T-helper 1 cell treated with Interleukin-12 subunit alpha and Interleukin-12 subunit beta and Interleukin-4 antibody, amounts not matched to agents 30 μg/mL and 1 μg/mL, for 36 hours (primary cell): Measurements from ENCODE around the gene FNTB.

ENCODE experiments used
- H3K27ac Mint-ChIP-seq: one replicate; pipeline ENCODE4 v1.8.0; 2021; ENCODE audit warnings: mild to moderate bottlenecking, mixed read lengths
- H3K27me3 Mint-ChIP-seq: one replicate; pipeline ENCODE4 v1.8.0; 2021; ENCODE audit warnings: low read depth, mixed read lengths
- H3K36me3 Mint-ChIP-seq: one replicate; pipeline ENCODE4 v1.8.0; 2021; ENCODE audit warnings: low read depth, mixed read lengths
- H3K4me1 Mint-ChIP-seq: one replicate; pipeline ENCODE4 v1.8.0; 2021; ENCODE audit warnings: low read depth, mixed read lengths
- H3K4me3 Mint-ChIP-seq: one replicate; pipeline ENCODE4 v1.8.0; 2021; ENCODE audit warnings: mild to moderate bottlenecking, moderate library complexity, mixed read lengths
- H3K9me3 Mint-ChIP-seq: one replicate; pipeline ENCODE4 v1.8.0; 2021; ENCODE audit warnings: mixed read lengths

Gene FNTB

DNA sequence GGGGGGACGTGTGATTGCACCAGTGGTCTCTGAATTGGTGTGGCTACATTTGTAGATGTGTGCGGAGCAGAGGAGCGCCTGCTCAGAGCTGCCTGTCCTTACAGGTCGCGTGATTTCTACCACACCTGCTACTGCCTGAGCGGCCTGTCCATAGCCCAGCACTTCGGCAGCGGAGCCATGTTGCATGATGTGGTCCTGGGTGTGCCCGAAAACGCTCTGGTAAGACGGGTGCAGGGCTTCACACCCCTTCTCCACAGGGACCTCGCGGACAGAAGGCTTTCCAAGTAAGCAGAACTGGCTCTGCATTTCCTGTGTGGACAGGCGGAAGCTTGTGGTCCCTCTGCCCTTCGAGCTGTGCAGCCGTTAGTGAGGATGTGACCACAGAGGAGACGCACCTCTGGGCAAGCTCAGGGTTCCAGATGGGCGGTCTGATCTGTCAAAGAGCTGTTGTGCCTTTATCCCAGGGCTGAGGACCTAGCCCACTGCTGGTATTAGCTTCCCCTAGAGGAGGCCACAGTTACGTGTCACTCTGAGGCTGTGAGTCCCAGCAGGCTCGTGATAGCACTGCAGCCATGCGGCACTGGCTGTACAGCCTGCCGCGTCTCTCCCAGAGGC lies 67.9 kb downstream of the FNTB start:
- peaks cover 25% of the 10 kb centered on the region for H3K36me3 Mint-ChIP-seq
- H3K4me1 Mint-ChIP-seq, result peaks cover 6% of the 10 kb centered on the region
- no peak overlapping the region for H3K27ac Mint-ChIP-seq
- H3K9me3 Mint-ChIP-seq, result no peaks in the 10 kb centered on the region
- H3K4me3 Mint-ChIP-seq, result no peak overlapping the region
- H3K27me3 Mint-ChIP-seq, result no peaks in the 10 kb centered on the region

DNA sequence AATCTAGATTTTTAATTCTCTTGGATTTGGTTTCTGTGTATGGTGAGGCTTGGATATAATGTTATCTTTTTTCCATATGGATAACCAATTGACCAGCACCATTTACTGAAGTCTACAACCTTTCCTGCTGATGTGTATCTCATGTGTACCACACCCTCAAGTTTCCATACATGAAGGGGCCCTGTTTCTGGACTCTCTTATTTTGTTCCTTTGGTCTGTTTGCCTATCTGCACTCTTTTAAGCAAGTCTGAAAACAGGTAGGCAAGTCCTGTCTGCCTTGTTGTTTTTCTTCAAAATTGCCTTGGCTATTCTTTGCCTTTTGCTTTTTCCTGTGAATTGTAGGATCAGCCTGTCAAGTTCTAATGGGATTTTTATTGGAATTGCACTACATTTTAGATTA lies 71.0 kb downstream of the FNTB start:
- Mint-ChIP-seq H3K4me3 (no peak overlapping the region), H3K27ac (no peak overlapping the region), H3K4me1 (peaks cover 6% of the 10 kb centered on the region), H3K9me3 (no peaks in the 10 kb centered on the region), H3K36me3 (peaks cover 39% of the 10 kb centered on the region), H3K27me3 (no peaks in the 10 kb centered on the region)

DNA sequence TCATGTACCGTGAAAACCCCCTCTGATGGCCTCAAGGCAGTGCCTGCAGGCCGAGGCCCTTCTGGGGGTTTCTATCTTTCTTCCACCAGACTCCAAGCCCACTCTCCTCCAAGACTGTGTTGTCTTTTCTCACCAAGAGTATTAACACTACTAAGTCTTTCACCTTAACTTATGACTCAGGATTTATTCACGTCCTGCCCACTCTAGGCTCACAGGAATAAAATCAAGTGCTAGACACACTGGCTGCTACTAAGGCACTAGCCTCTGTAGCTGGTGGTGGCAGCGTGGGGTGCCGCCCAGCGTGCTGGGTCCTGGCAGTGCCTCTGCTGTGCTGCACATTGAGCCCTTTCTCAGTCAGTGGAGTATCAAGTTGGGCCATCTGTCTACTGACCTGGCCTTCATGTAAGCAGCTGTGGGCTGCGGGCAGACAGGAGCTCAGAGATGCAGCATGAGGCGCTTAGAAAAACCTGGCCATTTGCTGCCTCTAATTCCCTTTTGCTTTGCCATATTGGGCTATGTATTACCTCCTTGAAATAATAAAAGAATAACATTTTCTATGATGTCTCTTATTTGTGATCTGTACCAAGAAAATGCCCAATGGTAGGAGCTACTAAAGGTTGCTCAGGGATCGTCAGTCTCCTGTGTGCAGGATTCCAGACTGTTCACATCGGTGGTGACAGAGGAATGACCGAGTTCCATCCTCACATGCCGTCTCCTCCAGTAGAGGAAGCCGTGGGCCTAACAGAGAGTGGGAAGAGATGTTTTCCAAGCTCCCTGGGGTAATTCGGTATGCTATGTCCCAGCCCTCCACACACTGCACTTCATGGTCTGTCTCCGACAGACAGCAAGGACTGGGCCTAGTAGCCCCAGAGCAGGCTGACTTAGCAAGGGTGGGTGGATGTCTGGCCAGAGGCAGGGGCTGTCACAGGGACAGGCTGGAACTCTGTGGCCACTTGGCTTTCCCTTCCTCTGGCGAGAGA lies 75.7 kb downstream of the FNTB start:
- no peak overlapping the region for H3K4me3 Mint-ChIP-seq
- H3K27ac Mint-ChIP-seq, result no peak overlapping the region
- no peaks in the 10 kb centered on the region for H3K27me3 Mint-ChIP-seq
- H3K9me3 Mint-ChIP-seq, result no peaks in the 10 kb centered on the region
- H3K36me3 Mint-ChIP-seq, result peaks cover 56% of the 10 kb centered on the region
- peaks cover 4% of the 10 kb centered on the region for H3K4me1 Mint-ChIP-seq

DNA sequence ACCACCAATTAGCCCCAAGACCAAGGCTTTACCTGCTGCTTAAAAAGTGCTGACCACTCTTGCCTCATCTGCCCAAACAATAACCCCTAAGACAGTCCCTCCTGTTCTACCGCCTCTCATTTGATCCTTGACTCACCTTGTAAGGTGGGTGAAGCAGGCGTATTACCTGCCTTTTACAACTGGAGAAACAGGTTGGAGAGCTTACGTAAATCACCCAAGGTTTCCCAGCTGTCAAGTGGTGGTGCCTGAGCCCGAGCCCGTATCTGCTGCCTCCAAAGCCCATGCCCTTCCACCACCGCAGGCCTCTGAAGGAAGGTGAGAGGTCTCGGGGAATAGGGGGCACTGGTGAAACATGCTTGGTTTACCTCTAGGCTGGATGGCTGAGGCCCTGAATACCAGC lies 79.0 kb downstream of the FNTB start:
- no peaks in the 10 kb centered on the region for H3K9me3 Mint-ChIP-seq
- H3K36me3 Mint-ChIP-seq, result peaks cover 50% of the 10 kb centered on the region
- no peaks in the 10 kb centered on the region for H3K4me1 Mint-ChIP-seq
- no peak overlapping the region for H3K27ac Mint-ChIP-seq
- no peaks in the 10 kb centered on the region for H3K27me3 Mint-ChIP-seq
- H3K4me3 Mint-ChIP-seq, result no peak overlapping the region

DNA sequence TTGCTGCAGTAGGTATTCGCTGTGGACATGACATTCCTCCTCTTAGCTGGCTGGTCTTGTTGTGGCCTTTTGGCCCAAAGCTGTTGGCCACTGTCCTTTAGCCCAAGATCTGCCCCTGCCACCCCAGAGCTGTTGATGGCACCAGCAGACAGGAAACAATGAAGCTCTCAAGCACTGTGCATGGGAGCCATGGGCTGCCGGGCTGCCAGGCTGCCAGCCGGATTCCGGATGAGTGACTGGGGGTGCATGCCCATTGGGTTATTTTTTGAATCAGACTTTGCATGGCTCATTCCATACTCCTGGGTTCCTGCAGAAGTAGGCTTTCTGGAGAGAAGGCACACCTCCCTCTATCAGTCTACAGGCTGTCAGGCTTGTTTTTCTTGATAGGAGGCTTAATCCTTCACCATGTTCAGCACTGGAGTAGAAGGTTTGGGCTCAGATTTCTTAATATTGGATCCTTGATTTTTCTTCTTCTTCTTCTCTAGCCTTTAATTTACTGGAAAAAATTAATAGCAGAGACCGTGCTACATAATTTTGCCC lies 83.2 kb downstream of the FNTB start:
- H3K4me3 Mint-ChIP-seq, result no peak overlapping the region
- H3K36me3 Mint-ChIP-seq, result peaks cover 30% of the 10 kb centered on the region
- no peaks in the 10 kb centered on the region for H3K9me3 Mint-ChIP-seq
- H3K27ac Mint-ChIP-seq, result no peak overlapping the region
- H3K4me1 Mint-ChIP-seq, result peaks cover 7% of the 10 kb centered on the region
- H3K27me3 Mint-ChIP-seq, result no peaks in the 10 kb centered on the region

DNA sequence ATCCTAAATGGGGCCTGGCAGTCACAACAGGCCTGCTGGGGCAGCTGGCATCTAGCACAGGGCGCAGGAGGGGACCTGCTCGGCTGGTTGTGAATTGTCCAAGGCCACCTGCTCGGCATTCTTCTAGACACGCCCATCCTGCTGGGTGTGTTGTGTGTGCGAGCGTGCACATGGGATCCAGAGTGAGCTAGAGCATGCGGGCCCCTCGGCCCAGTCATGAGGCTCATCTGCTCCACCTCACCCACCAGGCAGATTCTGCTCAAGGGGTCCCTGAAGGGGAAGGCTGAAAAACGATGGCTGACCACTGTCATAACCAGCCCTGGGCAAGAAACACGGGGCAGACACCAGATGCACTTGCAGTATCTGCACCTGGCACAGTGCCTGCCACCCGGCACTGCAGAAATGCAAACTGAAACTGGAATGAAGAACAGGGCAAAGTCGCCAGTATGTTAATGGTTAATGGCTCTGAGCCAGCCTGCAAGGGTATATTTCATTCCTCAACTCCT lies 83.8 kb downstream of the FNTB start:
- Mint-ChIP-seq H3K27me3 (no peaks in the 10 kb centered on the region), H3K36me3 (peaks cover 29% of the 10 kb centered on the region), H3K9me3 (no peaks in the 10 kb centered on the region), H3K4me3 (no peak overlapping the region), H3K4me1 (peaks cover 11% of the 10 kb centered on the region), H3K27ac (no peak overlapping the region)

DNA sequence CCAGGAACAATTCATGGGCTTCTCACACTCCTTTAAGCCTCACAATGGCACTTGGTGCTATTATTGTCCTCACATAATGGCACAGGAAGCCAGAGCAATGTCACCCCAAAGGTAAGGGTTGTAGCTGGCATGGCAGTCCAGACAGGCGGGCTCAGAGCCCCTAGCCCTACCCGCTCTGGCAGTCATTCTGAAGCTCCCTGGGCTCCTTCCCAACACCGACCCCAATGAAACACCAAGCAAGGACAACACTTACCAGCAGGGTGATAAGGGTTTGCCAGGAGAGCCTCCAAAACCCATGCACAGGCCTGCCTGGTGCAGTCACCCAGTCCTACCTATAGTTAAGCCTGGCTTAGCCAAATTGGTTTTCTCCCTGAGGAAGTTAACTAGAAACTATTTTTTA lies 84.8 kb downstream of the FNTB start:
- Mint-ChIP-seq H3K4me3 (no peak overlapping the region), H3K27ac (no peak overlapping the region), H3K4me1 (peaks cover 13% of the 10 kb centered on the region), H3K9me3 (no peaks in the 10 kb centered on the region), H3K36me3 (peaks cover 27% of the 10 kb centered on the region), H3K27me3 (no peaks in the 10 kb centered on the region)

DNA sequence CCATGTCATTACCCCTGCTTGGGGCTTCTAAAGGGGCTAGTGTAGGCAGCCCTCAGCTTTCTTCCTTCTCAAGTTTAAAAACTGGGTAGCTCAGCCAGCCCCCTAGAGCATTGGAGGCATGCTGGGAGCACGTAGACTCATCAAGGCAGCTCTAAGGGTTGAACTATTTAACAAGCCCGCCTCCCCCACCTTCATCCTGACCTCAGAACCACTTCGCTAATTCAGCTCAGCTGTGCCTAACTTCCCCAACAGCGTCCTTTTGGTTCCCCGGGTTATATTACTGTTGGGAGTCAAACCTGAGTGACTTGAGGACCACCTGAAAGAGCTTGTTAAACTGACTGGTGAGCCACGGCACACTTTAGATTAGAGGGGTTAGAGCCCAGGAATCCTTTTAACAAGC lies 85.6 kb downstream of the FNTB start:
- H3K27ac Mint-ChIP-seq, result no peak overlapping the region
- H3K27me3 Mint-ChIP-seq, result no peaks in the 10 kb centered on the region
- peaks cover 13% of the 10 kb centered on the region for H3K4me1 Mint-ChIP-seq
- no peaks in the 10 kb centered on the region for H3K9me3 Mint-ChIP-seq
- H3K36me3 Mint-ChIP-seq, result peaks cover 29% of the 10 kb centered on the region
- no peak overlapping the region for H3K4me3 Mint-ChIP-seq

DNA sequence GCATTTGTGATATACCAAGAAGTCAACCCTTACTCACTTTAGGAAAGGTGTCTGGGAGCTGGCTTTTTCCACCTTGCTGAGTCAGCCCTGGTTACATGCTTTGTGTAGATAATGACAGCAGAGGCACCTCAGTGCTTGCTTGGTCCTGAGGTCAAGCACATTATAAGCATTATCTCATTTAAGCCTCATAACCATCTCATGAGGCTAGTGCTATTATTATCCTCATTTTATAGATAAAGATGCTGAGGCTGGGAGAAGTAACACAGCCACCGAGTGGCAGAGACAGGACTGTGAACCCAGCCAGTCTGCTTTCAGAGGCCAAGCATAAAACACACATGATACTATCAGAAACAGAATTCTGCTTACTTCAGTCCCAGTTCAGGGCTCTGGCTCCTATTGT lies 86.2 kb downstream of the FNTB start:
- peaks cover 34% of the 10 kb centered on the region for H3K36me3 Mint-ChIP-seq
- H3K9me3 Mint-ChIP-seq, result no peaks in the 10 kb centered on the region
- no peaks in the 10 kb centered on the region for H3K27me3 Mint-ChIP-seq
- peaks cover 15% of the 10 kb centered on the region for H3K4me1 Mint-ChIP-seq
- H3K27ac Mint-ChIP-seq, result no peak overlapping the region
- no peak overlapping the region for H3K4me3 Mint-ChIP-seq

DNA sequence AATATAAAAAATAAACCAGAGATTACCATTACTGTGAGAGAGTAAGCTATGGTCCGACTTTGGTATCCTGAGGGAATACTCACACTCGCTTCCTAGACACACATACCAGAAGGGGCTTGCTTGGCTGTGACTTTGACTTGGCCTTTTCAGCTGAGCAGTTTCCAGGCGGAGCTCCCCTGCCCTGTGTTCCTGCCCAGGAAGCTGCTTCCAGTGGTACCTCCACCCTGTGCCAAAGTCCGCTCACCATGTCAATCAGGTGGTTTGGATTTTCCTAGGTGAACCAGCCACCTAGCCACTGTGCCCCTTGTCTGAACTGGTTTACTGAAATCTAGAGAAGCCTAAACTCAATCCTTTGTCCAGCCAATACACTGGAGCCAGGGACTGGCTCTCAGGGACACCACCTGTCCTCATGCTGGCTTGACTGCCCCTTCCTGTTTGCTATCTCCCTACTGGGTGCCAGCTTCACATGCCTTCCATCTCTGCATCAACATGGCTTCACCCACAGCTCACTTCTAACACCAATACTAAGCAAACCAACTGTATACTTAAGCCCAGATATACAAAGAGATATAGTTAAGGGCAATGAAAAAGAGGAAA lies 87.0 kb downstream of the FNTB start:
- Mint-ChIP-seq H3K27ac (no peak overlapping the region), H3K9me3 (no peaks in the 10 kb centered on the region), H3K36me3 (peaks cover 30% of the 10 kb centered on the region)

DNA sequence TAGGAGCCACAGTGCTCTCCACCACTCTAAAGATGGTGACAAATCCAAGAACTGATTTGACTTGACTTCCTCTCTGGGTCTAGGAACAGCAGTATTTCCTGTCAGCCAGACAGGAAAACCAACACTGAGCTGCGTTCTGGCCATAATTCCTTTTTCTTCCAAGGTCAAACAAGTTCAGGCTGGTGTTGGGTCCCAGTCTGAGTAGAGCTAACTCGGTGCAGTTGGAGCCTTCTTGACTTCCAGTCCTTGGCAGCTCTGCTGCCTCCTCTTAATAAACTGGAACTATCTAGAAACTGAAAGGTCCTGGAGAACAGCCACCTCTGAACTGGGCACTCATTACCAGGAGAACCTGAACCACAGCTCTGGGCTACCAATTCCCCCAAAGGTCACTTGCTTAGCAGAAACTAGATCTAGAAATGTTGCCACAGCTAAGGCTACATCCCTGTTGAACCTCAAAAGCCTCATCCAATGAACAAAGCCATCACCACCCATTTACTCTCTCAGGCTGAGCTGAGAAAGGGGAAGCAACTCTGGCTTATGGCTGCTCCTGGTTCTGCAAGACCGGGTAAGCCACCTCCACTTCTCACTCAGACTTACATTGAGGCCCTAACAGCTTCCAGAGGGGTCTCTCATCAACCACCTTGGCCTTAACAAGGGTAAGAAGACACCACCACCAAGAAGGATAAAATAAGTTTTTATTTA lies 87.9 kb downstream of the FNTB start:
- peaks cover 38% of the 10 kb centered on the region for H3K36me3 Mint-ChIP-seq
- no peaks in the 10 kb centered on the region for H3K27me3 Mint-ChIP-seq
- peaks cover 23% of the 10 kb centered on the region for H3K4me1 Mint-ChIP-seq
- H3K9me3 Mint-ChIP-seq, result no peaks in the 10 kb centered on the region
- no peak overlapping the region for H3K4me3 Mint-ChIP-seq
- H3K27ac Mint-ChIP-seq, result peak overlapping the region; percentile 39

More for the DNA sequence above, 87.0 kb downstream of the FNTB start:
- H3K4me3 Mint-ChIP-seq, result no peak overlapping the region
- H3K27me3 Mint-ChIP-seq, result no peaks in the 10 kb centered on the region
- H3K4me1 Mint-ChIP-seq, result peaks cover 15% of the 10 kb centered on the region

DNA sequence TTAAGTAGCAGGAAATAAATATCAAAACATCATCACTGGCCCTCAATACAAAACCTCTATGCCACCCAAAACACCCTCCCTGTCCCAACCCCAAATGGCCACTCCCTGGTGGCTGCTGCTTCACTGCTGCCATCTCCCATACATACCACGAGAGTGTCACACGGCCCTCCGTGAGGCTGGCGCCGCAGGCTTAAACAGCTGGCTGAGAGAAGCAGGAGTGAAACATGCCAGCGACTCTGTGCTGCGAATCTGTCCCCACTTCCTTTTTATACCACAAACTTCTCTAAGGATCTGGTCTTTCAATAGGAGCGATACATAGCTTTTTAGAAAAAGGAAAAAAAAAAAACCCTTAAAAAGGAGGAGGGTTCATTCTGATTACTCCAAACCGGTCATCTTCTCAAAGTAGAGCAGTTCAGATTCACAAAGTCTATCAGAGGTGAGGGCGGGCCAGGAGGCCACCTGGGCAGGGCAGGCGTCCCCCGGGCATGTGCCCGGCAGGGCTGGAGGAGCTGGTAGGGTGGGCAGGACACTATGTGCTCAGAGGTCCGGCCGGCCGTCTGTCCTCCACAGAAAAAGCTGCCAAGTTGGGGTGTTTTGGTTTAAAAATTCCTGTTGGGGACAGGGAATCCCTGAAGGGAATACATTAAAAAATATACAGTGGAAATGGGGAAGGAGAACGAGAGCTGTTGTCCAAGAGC lies 89.1 kb downstream of the FNTB start:
- Mint-ChIP-seq H3K27ac (no peak overlapping the region), H3K9me3 (no peaks in the 10 kb centered on the region), H3K36me3 (peaks cover 49% of the 10 kb centered on the region), H3K4me1 (peaks cover 34% of the 10 kb centered on the region), H3K4me3 (no peak overlapping the region), H3K27me3 (no peaks in the 10 kb centered on the region)

DNA sequence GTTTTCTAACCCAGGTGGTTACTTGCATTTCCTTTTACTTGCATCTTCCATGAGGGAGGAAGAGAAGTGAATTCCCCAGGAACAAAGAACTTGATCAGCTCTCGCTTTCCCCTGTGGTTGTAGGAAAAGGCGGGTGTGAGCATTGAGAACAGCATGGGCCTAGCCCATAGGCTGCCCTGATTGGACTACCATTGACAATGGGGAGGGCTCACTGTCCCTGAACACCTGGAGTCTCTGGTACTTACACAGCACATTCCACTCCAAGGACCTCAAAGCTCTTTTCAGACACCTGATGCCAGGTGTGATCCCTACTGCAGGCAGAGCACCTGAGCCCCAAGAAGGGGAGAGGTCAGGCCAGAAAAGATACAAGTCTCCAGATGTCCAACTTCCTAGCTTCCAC lies 90.6 kb downstream of the FNTB start:
- H3K27ac Mint-ChIP-seq, result no peak overlapping the region
- H3K9me3 Mint-ChIP-seq, result no peaks in the 10 kb centered on the region
- H3K36me3 Mint-ChIP-seq, result peaks cover 62% of the 10 kb centered on the region
- H3K4me3 Mint-ChIP-seq, result no peak overlapping the region
- no peaks in the 10 kb centered on the region for H3K27me3 Mint-ChIP-seq
- H3K4me1 Mint-ChIP-seq, result peaks cover 47% of the 10 kb centered on the region
